HEK293T (cell line): ENCODE results near the gene BRINP3.

ENCODE experiments used
- ARNT ChIP-seq: fragments of 450-650 bp; IDR thresholded peaks from 2 replicates; pipeline ENCODE4 v1.6.1; 2017; ENCODE audit warnings: mild to moderate bottlenecking
- BHLHE40 ChIP-seq: fragments of 450-650 bp; IDR thresholded peaks from 2 replicates; pipeline ENCODE4 v1.6.1; 2016; ENCODE audit warnings: mild to moderate bottlenecking, moderate library complexity, borderline replicate concordance
- FOXA1 ChIP-seq: fragments of 450-650 bp; IDR thresholded peaks from 2 replicates; pipeline ENCODE4 v1.6.1; 2016; ENCODE audit warnings: mild to moderate bottlenecking
- FOXK2 ChIP-seq: fragments of 450-650 bp; IDR thresholded peaks from 2 replicates; pipeline ENCODE4 v1.6.1; 2016; ENCODE audit warnings: mild to moderate bottlenecking
- FOXM1 ChIP-seq: fragments of 450-650 bp; IDR thresholded peaks from 2 replicates; pipeline ENCODE4 v1.6.1; 2017; ENCODE audit warnings: mild to moderate bottlenecking, borderline replicate concordance
- NFRKB ChIP-seq: fragments of 450-650 bp; IDR thresholded peaks from 2 replicates; pipeline ENCODE4 v1.6.1; 2016; ENCODE audit warnings: mild to moderate bottlenecking, moderate library complexity
- SUZ12 ChIP-seq: fragments of 450-650 bp; IDR thresholded peaks from 2 replicates; pipeline ENCODE4 v1.6.1; 2016; ENCODE audit warnings: mild to moderate bottlenecking
- ZNF384 ChIP-seq: fragments of 450-650 bp; IDR thresholded peaks from 2 replicates; pipeline ENCODE4 v1.6.1; 2016
- TF ChIP-seq, protein P1 (sequence below): fragments of 450-650 bp; IDR thresholded peaks from 2 replicates; pipeline ENCODE4 v1.6.1; 2016

DNA sequence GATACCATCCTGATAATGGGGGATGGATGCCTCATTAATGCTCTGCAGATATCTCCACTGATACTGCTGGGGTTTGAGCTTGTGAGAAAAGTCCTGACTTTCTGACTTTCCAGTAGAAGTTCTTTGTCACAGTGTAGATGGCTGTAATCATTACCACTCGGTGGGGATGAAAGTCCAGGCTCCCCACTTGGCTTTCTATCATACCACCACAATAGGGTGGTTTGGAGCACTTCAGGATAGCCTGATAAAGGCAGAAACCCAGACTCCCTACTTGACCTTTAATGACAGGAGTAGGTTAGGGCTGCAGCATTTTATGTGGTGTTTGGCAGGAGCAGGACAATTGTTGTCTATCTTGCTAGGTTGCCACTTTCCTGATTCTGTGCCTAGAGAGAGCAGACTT lies 294.1 kb downstream of the BRINP3 start:
- TF ChIP-seq SUZ12 = no peak
- no peak for TF ChIP-seq NFRKB
- TF ChIP-seq ARNT = no peak
- TF ChIP-seq FOXM1 = no peak
- TF ChIP-seq, protein P1, sequence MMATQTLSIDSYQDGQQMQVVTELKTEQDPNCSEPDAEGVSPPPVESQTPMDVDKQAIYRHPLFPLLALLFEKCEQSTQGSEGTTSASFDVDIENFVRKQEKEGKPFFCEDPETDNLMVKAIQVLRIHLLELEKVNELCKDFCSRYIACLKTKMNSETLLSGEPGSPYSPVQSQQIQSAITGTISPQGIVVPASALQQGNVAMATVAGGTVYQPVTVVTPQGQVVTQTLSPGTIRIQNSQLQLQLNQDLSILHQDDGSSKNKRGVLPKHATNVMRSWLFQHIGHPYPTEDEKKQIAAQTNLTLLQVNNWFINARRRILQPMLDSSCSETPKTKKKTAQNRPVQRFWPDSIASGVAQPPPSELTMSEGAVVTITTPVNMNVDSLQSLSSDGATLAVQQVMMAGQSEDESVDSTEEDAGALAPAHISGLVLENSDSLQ = no peak
- TF ChIP-seq BHLHE40 = no peak
- TF ChIP-seq ZNF384 = no peak
- no peak for TF ChIP-seq FOXK2
- TF ChIP-seq FOXA1 = no peak
